ENCODE results near the gene CCDC27.

DNA sequence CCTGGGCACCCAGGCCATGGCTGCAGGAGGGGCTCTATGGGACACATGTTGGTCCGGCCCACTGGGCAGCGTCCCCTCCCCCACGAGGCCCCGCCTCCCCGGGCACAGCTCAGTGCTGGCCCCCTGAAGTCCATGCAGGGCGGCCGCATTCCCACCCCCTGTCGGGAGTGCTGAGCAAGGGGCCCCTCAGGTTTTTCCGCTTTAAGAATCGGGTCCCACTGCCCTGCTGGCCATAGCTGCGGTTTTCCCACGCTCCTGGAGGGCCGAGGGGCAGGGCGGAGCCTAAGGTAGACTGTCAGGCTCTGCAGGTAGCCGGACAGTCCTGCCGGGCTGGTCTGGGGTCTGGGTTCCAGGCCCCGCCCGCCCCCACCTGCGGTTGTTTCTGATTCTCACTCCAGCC, 43.5 kb upstream of the CCDC27 start:
- TF ChIP-seq TAF1 (IDR thresholded peaks at IDR 0.05; ENCODE audit: low read depth, low read length) (no peak), POLR2AphosphoS5 (IDR thresholded peaks at IDR 0.05; ENCODE audit: low read depth, low read length) (no peak), PAX5 (IDR thresholded peaks at IDR 0.05; ENCODE audit: insufficient read depth, low read length, severe bottlenecking) (no peak)

All from GM12891 (cell line).